Adrenal gland (tissue), 5 donors: ENCODE results near the gene CSNK2B.

ENCODE experiments used
- CTCF ChIP-seq, 6 experiments: fragments of 450-650 bp in 4 of 6; fragments of 200-600 bp in 2 of 6; sonication (generic) in 1 of 6; IDR thresholded peaks; 1 replicate in 5 of 6; 2 replicates in 1 of 6; pipeline versions ENCODE4 v1.5.1 to v1.8.0; 2016 to 2021; ENCODE audit warnings: antibody characterized with exemption in 6 of 6, mild to moderate bottlenecking in 2 of 6, moderate library complexity in 1 of 6
- POLR2A ChIP-seq, 2 donors: fragments of 450-650 bp; IDR thresholded peaks; one replicate each; pipeline ENCODE4 v1.6.1; 2017; ENCODE audit warnings: antibody characterized with exemption in 2 of 2, mild to moderate bottlenecking in 2 of 2, moderate library complexity in 1 of 2
- donor health status: DM: no; HTN: no; CAD: no.

GRCh38 chr6:31639449-31639861, 26.4 kb upstream of the CSNK2B start:
- TF ChIP-seq CTCF (IDR thresholded peaks at IDR 0.05) (no peak), POLR2A (IDR thresholded peaks at IDR 0.05) (no peak)
